ENCODE measurements around the gene SMO.

GRCh38 chr7:129187681-129188371 is 607 bp upstream of the SMO start:
- TF ChIP-seq CTCF (IDR thresholded peaks at IDR 0.05) (no peak), POLR2A (IDR thresholded peaks at IDR 0.05) (no peak)
